Suprapubic skin (tissue), 3 donors: ENCODE results near the gene CRTC2.

ENCODE experiments used
- EP300 ChIP-seq: sonication (generic); formaldehyde crosslinking; IDR thresholded peaks from one replicate; pipeline ENCODE4 v1.6.1; 2017; ENCODE audit warnings: antibody characterized with exemption
- POLR2A ChIP-seq, 2 donors: fragments of 450-650 bp; IDR thresholded peaks; one replicate each; pipeline ENCODE4 v1.6.1; 2017; ENCODE audit warnings: antibody characterized with exemption in 2 of 2, mild to moderate bottlenecking in 2 of 2, moderate library complexity in 2 of 2
- TF ChIP-seq, protein P1 (sequence below), 2 donors: fragments of 200-600 bp in 1 of 2; fragments of 450-650 bp in 1 of 2; sonication (generic) in 1 of 2; IDR thresholded peaks; one replicate each; pipeline ENCODE4 v1.5.1; 2016 to 2019; ENCODE audit warnings: antibody characterized with exemption in 2 of 2, mild to moderate bottlenecking in 1 of 2, moderate library complexity in 1 of 2

GRCh38 chr1:153903841-153904455, 54.5 kb downstream of the CRTC2 start:
- TF ChIP-seq, protein P1, sequence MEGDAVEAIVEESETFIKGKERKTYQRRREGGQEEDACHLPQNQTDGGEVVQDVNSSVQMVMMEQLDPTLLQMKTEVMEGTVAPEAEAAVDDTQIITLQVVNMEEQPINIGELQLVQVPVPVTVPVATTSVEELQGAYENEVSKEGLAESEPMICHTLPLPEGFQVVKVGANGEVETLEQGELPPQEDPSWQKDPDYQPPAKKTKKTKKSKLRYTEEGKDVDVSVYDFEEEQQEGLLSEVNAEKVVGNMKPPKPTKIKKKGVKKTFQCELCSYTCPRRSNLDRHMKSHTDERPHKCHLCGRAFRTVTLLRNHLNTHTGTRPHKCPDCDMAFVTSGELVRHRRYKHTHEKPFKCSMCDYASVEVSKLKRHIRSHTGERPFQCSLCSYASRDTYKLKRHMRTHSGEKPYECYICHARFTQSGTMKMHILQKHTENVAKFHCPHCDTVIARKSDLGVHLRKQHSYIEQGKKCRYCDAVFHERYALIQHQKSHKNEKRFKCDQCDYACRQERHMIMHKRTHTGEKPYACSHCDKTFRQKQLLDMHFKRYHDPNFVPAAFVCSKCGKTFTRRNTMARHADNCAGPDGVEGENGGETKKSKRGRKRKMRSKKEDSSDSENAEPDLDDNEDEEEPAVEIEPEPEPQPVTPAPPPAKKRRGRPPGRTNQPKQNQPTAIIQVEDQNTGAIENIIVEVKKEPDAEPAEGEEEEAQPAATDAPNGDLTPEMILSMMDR (IDR thresholded peaks at IDR 0.05): no peak
- TF ChIP-seq POLR2A (IDR thresholded peaks at IDR 0.05) (no peak), EP300 (no peak)
